ENCODE data around the gene CD48. TPM values are rescaled to one million over a fixed set of nuclear protein-coding genes. Genes with fewer than 3 reads are reported as not detected.

The CD48 gene
- total and polyA plus RNA-seq, 4 donors, result 2.5 to 10.0 (median 5.1) TPM

GRCh38 chr1:160645386-160646130 is 66.1 kb downstream of the CD48 start:
- DNase-seq (ENCODE audit: low spot score), result no peak
- Histone ChIP-seq H3K27me3 (ENCODE audit: control insufficient read depth in 4 of 4, insufficient read depth in 4 of 4, low read length in 3 of 4) (no peaks in the 10 kb centered on the region), H3K27ac (ENCODE audit: low read depth in 1 of 2, low read length in 2 of 2) (no peak overlapping the region), H3K9me3 (ENCODE audit: control insufficient read depth in 4 of 4, low read length in 3 of 4) (no peaks in the 10 kb centered on the region), H3K4me3 (ENCODE audit: low read depth in 1 of 3, low read length in 3 of 3) (no peak overlapping the region), H3K4me1 (ENCODE audit: control insufficient read depth in 4 of 4, insufficient read depth in 4 of 4, low read length in 3 of 4) (no peaks in the 10 kb centered on the region), H3K9ac (ENCODE audit: low read depth in 1 of 2, low read length in 2 of 2) (no peak overlapping the region), H3K36me3 (ENCODE audit: control insufficient read depth in 4 of 4, insufficient read depth in 3 of 4, low read depth in 1 of 4, low read length in 3 of 4) (no peaks in the 10 kb centered on the region)
- 89% methylated on average over 13 of the region's 13 CpGs for WGBS
- TF ChIP-seq FOXA2 (IDR thresholded peaks at IDR 0.05), result no peak
- TF ChIP-seq NR2F2 (IDR thresholded peaks at IDR 0.05), result no peak
- no peak for TF ChIP-seq TAF1 (conservative IDR thresholded peaks at IDR 0.05)
- no peak for TF ChIP-seq REST (IDR thresholded peaks at IDR 0.05)
- no peak for TF ChIP-seq EGR1 (IDR thresholded peaks at IDR 0.05; ENCODE audit: low read depth in 2 of 2)
- TF ChIP-seq JUND (IDR thresholded peaks at IDR 0.05), result no peak
- no peak for TF ChIP-seq RAD21 (IDR thresholded peaks at IDR 0.05)
- TF ChIP-seq ATF3 (IDR thresholded peaks at IDR 0.05), result no peak
- TF ChIP-seq, protein P1, sequence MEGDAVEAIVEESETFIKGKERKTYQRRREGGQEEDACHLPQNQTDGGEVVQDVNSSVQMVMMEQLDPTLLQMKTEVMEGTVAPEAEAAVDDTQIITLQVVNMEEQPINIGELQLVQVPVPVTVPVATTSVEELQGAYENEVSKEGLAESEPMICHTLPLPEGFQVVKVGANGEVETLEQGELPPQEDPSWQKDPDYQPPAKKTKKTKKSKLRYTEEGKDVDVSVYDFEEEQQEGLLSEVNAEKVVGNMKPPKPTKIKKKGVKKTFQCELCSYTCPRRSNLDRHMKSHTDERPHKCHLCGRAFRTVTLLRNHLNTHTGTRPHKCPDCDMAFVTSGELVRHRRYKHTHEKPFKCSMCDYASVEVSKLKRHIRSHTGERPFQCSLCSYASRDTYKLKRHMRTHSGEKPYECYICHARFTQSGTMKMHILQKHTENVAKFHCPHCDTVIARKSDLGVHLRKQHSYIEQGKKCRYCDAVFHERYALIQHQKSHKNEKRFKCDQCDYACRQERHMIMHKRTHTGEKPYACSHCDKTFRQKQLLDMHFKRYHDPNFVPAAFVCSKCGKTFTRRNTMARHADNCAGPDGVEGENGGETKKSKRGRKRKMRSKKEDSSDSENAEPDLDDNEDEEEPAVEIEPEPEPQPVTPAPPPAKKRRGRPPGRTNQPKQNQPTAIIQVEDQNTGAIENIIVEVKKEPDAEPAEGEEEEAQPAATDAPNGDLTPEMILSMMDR (IDR thresholded peaks at IDR 0.05; ENCODE audit: low read depth, low read length, missing input control), result no peak
- TF ChIP-seq GABPA (IDR thresholded peaks at IDR 0.05 in 1 of 2, conservative IDR thresholded peaks at IDR 0.05 in 1 of 2), result no peak
- TF ChIP-seq MAX (IDR thresholded peaks at IDR 0.05), result no peak
- no peak for TF ChIP-seq ZBTB33 (IDR thresholded peaks at IDR 0.05)
- no peak for TF ChIP-seq YY1 (IDR thresholded peaks at IDR 0.05)
- TF ChIP-seq SP1 (IDR thresholded peaks at IDR 0.05), result no peak
- no peak for TF ChIP-seq HNF4A (conservative IDR thresholded peaks at IDR 0.05)

All from liver (tissue), 9 donors.